Stimulated activated CD8-positive, alpha-beta memory T cell treated with anti-CD3 and anti-CD28 coated beads, Interleukin-7, amount 100 ng/mL, for 1 hour (primary cell): Measurements from ENCODE around the gene ATXN7L2.

Experiments used
- DNase-seq, 2 donors: peaks; one replicate each; pipeline ENCODE4 v3.0.0-alpha.2; 2020; ENCODE audit warnings: low read depth in 2 of 2

ATXN7L2 gene

GRCh38 chr1:109476825-109477224 lies 6.9 kb upstream of the ATXN7L2 start:
- DNase-seq = no peak

GRCh38 chr1:109477821-109478220 lies 5.9 kb upstream of the ATXN7L2 start:
- DNase-seq = no peak

GRCh38 chr1:109478806-109479205 lies 4.9 kb upstream of the ATXN7L2 start:
- no peak for DNase-seq

GRCh38 chr1:109479311-109479710 lies 4.4 kb upstream of the ATXN7L2 start:
- no peak for DNase-seq

- DNase-seq = no peak
Measured at GRCh38 chr1:109479901-109480300, 3.8 kb upstream of the ATXN7L2 start.

GRCh38 chr1:109481646-109482045 lies 2.1 kb upstream of the ATXN7L2 start:
- DNase-seq = no peak

GRCh38 chr1:109482242-109482641 lies 1.5 kb upstream of the ATXN7L2 start:
- no peak for DNase-seq

- peak in 1 of 2 donors; percentile 25 for DNase-seq
Measured at GRCh38 chr1:109482791-109483671, 674 bp upstream of the ATXN7L2 start.

GRCh38 chr1:109484519-109484975 lies 842 bp downstream of the ATXN7L2 start:
- DNase-seq = no peak

GRCh38 chr1:109485001-109485400 lies 1.3 kb downstream of the ATXN7L2 start:
- DNase-seq = no peak

- DNase-seq = no peak
Measured at GRCh38 chr1:109487261-109487660, 3.6 kb downstream of the ATXN7L2 start.

GRCh38 chr1:109488201-109488600 lies 4.5 kb downstream of the ATXN7L2 start:
- no peak for DNase-seq

GRCh38 chr1:109488696-109489095 lies 5.0 kb downstream of the ATXN7L2 start:
- no peak for DNase-seq

- peak; percentile 47 to 61 for DNase-seq
Measured at GRCh38 chr1:109490029-109490933, 6.6 kb downstream of the ATXN7L2 start.

GRCh38 chr1:109490934-109491302 lies 7.2 kb downstream of the ATXN7L2 start:
- DNase-seq = no peak

- no peak for DNase-seq
Measured at GRCh38 chr1:109491372-109491771, 7.7 kb downstream of the ATXN7L2 start.

GRCh38 chr1:109492779-109493178 lies 9.1 kb downstream of the ATXN7L2 start:
- no peak for DNase-seq

GRCh38 chr1:109493227-109493626 lies 9.5 kb downstream of the ATXN7L2 start:
- DNase-seq = no peak

- DNase-seq = peak; percentile 71 to 77
Measured at GRCh38 chr1:109493805-109494539, 10.3 kb downstream of the ATXN7L2 start, which contains the start of gene CYB561D1. Gene CYB561D1, plus strand, starts transcription at chr1:109494094. Its CDS starts 46 bp downstream, at chr1:109494140.

- no peak for DNase-seq
Measured at GRCh38 chr1:109495738-109496137, 12.0 kb downstream of the ATXN7L2 start.

- DNase-seq = no peak
Measured at GRCh38 chr1:109497449-109498160, 13.9 kb downstream of the ATXN7L2 start.
